Transverse colon (tissue), 4 donors: ENCODE measurements around the gene CCNL2. TPM values are rescaled to one million over a fixed set of nuclear protein-coding genes. Genes with fewer than 3 reads are reported as not detected.

Experiments
- DNase-seq: peaks from one replicate; pipeline ENCODE4 v3.0.0-alpha.2; 2019
- H3K27ac ChIP-seq, 4 donors: fragments of 200-600 bp; sonication (generic); 2 replicates each; pipeline ENCODE4 v1.5.1; 2016 to 2018; ENCODE audit warnings: inconsistent platforms in 4 of 4
- H3K27me3 ChIP-seq: fragments of 200-600 bp; sonication (generic); 2 replicates; pipeline ENCODE4 v1.5.1; 2017; ENCODE audit warnings: inconsistent platforms
- H3K36me3 ChIP-seq, 4 donors: fragments of 200-600 bp; sonication (generic); 2 replicates each; pipeline ENCODE4 v1.5.1; 2017 to 2019; ENCODE audit warnings: inconsistent platforms in 4 of 4
- H3K4me1 ChIP-seq, 4 donors: fragments of 200-600 bp; sonication (generic); 2 replicates each; pipeline ENCODE4 v1.5.1; 2017 to 2020; ENCODE audit warnings: inconsistent platforms in 4 of 4
- H3K4me3 ChIP-seq, 4 donors: fragments of 200-600 bp; sonication (generic); 1 replicate in 1 of 4; 2 replicates in 3 of 4; pipeline versions ENCODE4 v1.5.1 to v1.6.1; 2017 to 2019; ENCODE audit warnings: inconsistent platforms in 4 of 4
- H3K9me3 ChIP-seq, 2 donors: fragments of 200-600 bp; sonication (generic); 2 replicates each; pipeline ENCODE4 v1.5.1; 2017 to 2019; ENCODE audit warnings: inconsistent platforms in 2 of 2
- CTCF ChIP-seq, 5 experiments: fragments of 200-600 bp in 3 of 5; fragments of 450-650 bp in 2 of 5; sonication (generic) in 3 of 5; IDR thresholded peaks; 1 replicate in 2 of 5; 2 replicates in 3 of 5; pipeline ENCODE4 v1.5.1; 2016 to 2017; ENCODE audit warnings: antibody characterized with exemption in 5 of 5, inconsistent platforms in 3 of 5, mild to moderate bottlenecking in 2 of 5, moderate library complexity in 1 of 5
- EP300 ChIP-seq: sonication (generic); formaldehyde crosslinking; IDR thresholded peaks from one replicate; pipeline ENCODE4 v1.6.1; 2017; ENCODE audit warnings: antibody characterized with exemption, low read depth
- POLR2A ChIP-seq: fragments of 450-650 bp; IDR thresholded peaks from one replicate; pipeline ENCODE4 v1.6.1; 2016; ENCODE audit warnings: antibody characterized with exemption, mild to moderate bottlenecking, moderate library complexity
- POLR2AphosphoS5 ChIP-seq, 3 donors: sonication (generic); formaldehyde crosslinking; IDR thresholded peaks; one replicate each; pipeline ENCODE4 v1.6.1; 2016; ENCODE audit warnings: antibody characterized with exemption in 3 of 3
- WGBS, 2 donors: methylation state at CpG; one replicate each; pipeline ENCODE4 v1.1.5; 2018; ENCODE audit warnings: low coverage in 1 of 2; 5-methylcytosine and 5-hydroxymethylcytosine counted together
- in situ Hi-C, 4 donors: fragments of 200-750 bp; cut with MboI; loops; one replicate each; pipeline versions ENCODE4 v1.15.0 to v1.15.1; 2017; ENCODE audit warnings: low sequenced_read_pairs in 3 of 4, low pct_ligation_motif_present in 1 of 4, low pct_unique_long_range_greater_than_20kb in 1 of 4
- intact Hi-C: fragments of 100-400 bp; cut with DNase I; formaldehyde crosslinking; loops from one replicate; pipeline ENCODE4 v1.15.1; 2023; ENCODE audit warnings: low total_unique reads
- total RNA-seq, 4 donors: library from RNA; depleted of rRNA; stranded (reverse); fragments of >200 nt; gene quantifications; one replicate each; pipeline ENCODE4 v1.1.0, GENCODE V29; 2016

The CCNL2 gene
- total RNA-seq, 4 donors from 2014 or later: 169 to 657 (median 349) TPM

GRCh38 chr1:1425426-1425752 is 26.3 kb upstream of the CCNL2 start:
- no peak for DNase-seq
- Histone ChIP-seq H3K27ac (no peak overlapping the region), H3K4me3 (no peak overlapping the region), H3K27me3 (peaks cover 32% of the 10 kb centered on the region), H3K4me1 (peaks cover 6 to 21% (median 15%) of the 10 kb centered on the region in 4 donors), H3K9me3 (no peaks in the 10 kb centered on the region), H3K36me3 (no peaks in the 10 kb centered on the region)
- WGBS, 2 donors: 84% methylated on average over 12 of the region's 12 CpGs; no CpG with 5 or more reads in 1 of the 2 donors
- in situ Hi-C loops: no loop called here
- TF ChIP-seq POLR2AphosphoS5 (IDR thresholded peaks at IDR 0.05) (no peak), CTCF (IDR thresholded peaks at IDR 0.05) (no peak), EP300 (no peak), POLR2A (no peak)
- intact Hi-C loops: no loop called here

- WGBS, 2 donors: 92 to 100% methylated on average over 3 to 15 of the region's 15 CpGs
- Histone ChIP-seq H3K4me1 (peaks cover 6 to 17% (median 10%) of the 10 kb centered on the region in 4 donors), H3K36me3 (no peaks in the 10 kb centered on the region), H3K27ac (no peak overlapping the region), H3K27me3 (peaks cover 35% of the 10 kb centered on the region), H3K9me3 (no peaks in the 10 kb centered on the region), H3K4me3 (no peak overlapping the region)
- no peak for TF ChIP-seq POLR2AphosphoS5 (IDR thresholded peaks at IDR 0.05)
- no peak for TF ChIP-seq CTCF (IDR thresholded peaks at IDR 0.05)
- TF ChIP-seq POLR2A: no peak
- no peak for DNase-seq
- in situ Hi-C loops (no loop called here), intact Hi-C loops (no loop called here)
Observed at GRCh38 chr1:1424707-1425106, 25.6 kb upstream of the CCNL2 start.

GRCh38 chr1:1423245-1423597 is 24.1 kb upstream of the CCNL2 start:
- no peak for DNase-seq
- Histone ChIP-seq H3K4me1 (peaks cover 0 to 19% (median 7%) of the 10 kb centered on the region in 4 donors), H3K27me3 (peaks cover 37% of the 10 kb centered on the region), H3K36me3 (no peaks in the 10 kb centered on the region), H3K9me3 (no peaks in the 10 kb centered on the region), H3K4me3 (no peak overlapping the region), H3K27ac (no peak overlapping the region)
- 84 to 85% methylated on average over 7 of the region's 7 CpGs for WGBS, 2 donors
- intact Hi-C loops: no loop called here
- in situ Hi-C loops: no loop called here
- TF ChIP-seq POLR2A (no peak), EP300 (no peak), CTCF (IDR thresholded peaks at IDR 0.05) (no peak), POLR2AphosphoS5 (IDR thresholded peaks at IDR 0.05) (no peak)

GRCh38 chr1:1422465-1423244 is 23.5 kb upstream of the CCNL2 start:
- H3K4me1 ChIP-seq: peaks cover 0 to 17% (median 7%) of the 10 kb centered on the region in 4 donors
- in situ Hi-C loops (no loop called here), intact Hi-C loops (no loop called here)
- peak overlapping the region in 1 of 4 donors; percentile 4 for H3K27ac ChIP-seq
- H3K36me3 ChIP-seq: no peaks in the 10 kb centered on the region
- no peak overlapping the region for H3K4me3 ChIP-seq
- H3K27me3 ChIP-seq: peaks cover 33% of the 10 kb centered on the region
- no peaks in the 10 kb centered on the region for H3K9me3 ChIP-seq
- no peak for DNase-seq
- TF ChIP-seq EP300 (no peak), CTCF (IDR thresholded peaks at IDR 0.05) (no peak), POLR2AphosphoS5 (IDR thresholded peaks at IDR 0.05) (no peak), POLR2A (no peak)
- 61 to 64% methylated on average over 11 to 29 of the region's 29 CpGs for WGBS, 2 donors
